HUES64 (cell line): ENCODE results near the gene CCL28. TPM values are rescaled to one million over a fixed set of nuclear protein-coding genes. Genes with fewer than 3 reads are reported as not detected.
"Not testable (repeated sequence)": the region's sequence is repeated elsewhere in the genome, so short reads cannot be mapped to it uniquely, and the experiment has no call there.

Source experiments
- H3K27ac ChIP-seq: 2 replicates; pipeline ENCODE4 v1.7.0; 2013; ENCODE audit warnings: low read depth, low read length, inconsistent platforms
- H3K27me3 ChIP-seq: 2 replicates; pipeline ENCODE4 v1.6.1; 2013; ENCODE audit warnings: mild to moderate bottlenecking, low read length; ENCODE audit not compliant: insufficient read depth
- H3K36me3 ChIP-seq: 2 replicates; pipeline ENCODE4 v1.6.1; 2013; ENCODE audit warnings: mild to moderate bottlenecking, low read length; ENCODE audit not compliant: insufficient read depth
- H3K4me1 ChIP-seq: 2 replicates; pipeline ENCODE4 v1.6.1; 2013; ENCODE audit warnings: mild to moderate bottlenecking, low read length, moderate library complexity; ENCODE audit not compliant: insufficient read depth
- H3K4me3 ChIP-seq: 2 replicates; pipeline ENCODE4 v1.5.1; 2013; ENCODE audit warnings: mild to moderate bottlenecking, low read length, moderate library complexity
- H3K9ac ChIP-seq: 2 replicates; pipeline ENCODE4 v1.6.1; 2013; ENCODE audit warnings: mild to moderate bottlenecking, low read depth, low read length
- H3K9me3 ChIP-seq: 2 replicates; pipeline ENCODE4 v1.6.1; 2013; ENCODE audit warnings: low read depth, low read length; ENCODE audit not compliant: insufficient read depth
- WGBS: fragments of 150-250, 120-280 bp; methylation state at CpG from one replicate; pipeline ENCODE4 v1.1.7; 2013; ENCODE audit warnings: missing lambda C conversion rate; 5-methylcytosine and 5-hydroxymethylcytosine counted together
- polyA plus RNA-seq, 2 experiments: library from polyadenylated mRNA; stranded (reverse); fragments of 50-300 nt; gene quantifications; one replicate each; pipeline ENCODE4 v1.2.3, GENCODE V29; 2013

Gene CCL28, protein sequence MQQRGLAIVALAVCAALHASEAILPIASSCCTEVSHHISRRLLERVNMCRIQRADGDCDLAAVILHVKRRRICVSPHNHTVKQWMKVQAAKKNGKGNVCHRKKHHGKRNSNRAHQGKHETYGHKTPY
- 0.20 TPM for polyA plus RNA-seq (2013, experiment 1 of 2)
- polyA plus RNA-seq (2013, experiment 2 of 2): 0.25 TPM

DNA sequence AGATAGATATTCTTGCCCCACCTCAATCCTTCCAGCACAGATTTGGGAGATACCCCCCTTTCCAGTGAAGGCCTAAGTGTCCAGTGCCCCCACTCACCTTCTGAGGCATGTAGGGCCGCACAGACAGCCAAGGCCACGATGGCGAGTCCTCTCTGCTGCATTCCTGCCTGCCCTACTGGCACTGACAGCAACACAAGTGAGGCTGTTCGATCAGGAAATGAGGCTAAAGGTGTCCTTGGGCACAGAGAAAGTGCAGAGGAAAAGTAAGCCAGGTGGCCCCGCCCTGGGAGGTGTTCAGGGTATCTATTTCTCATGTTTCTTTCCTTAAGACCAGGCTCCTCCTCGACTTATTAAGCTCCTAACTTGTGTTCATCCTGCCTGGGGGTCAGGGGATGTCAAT, at the start of gene CCL28:
TSS of gene CCL28 (minus strand) at position 236 of the 400 bp plus-strand sequence. CDS start at position 161, 75 bp downstream.
- Histone ChIP-seq H3K9me3 (no peaks in the 10 kb centered on the region), H3K36me3 (no peaks in the 10 kb centered on the region), H3K4me3 (no peak within 1 kb of the TSS), H3K4me1 (no peaks in the 10 kb centered on the region), H3K27ac (no peak within 1 kb of the TSS), H3K9ac (no peak within 1 kb of the TSS), H3K27me3 (no peaks in the 10 kb centered on the region)
- 91% methylated on average over 6 of the region's 6 CpGs for WGBS

DNA sequence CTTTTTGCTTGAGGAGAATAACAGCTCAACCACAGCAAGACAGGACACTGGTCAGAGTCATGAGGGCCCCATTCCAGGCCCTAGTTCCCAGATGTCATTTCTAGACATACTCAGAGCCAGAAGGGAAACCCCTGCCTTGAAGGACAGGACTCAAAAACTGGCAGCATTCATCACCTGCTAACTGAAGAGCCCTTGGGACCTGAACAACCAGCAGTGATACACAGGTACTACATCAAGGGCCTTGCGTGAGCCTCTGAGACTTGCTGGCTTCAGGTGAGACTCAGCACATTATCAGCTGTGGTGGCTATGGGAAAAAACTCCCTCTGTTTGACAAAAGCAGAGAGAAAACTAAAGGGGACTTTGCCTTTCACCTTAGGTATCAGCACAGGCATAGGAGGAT, 48.9 kb upstream of the CCL28 start:
- WGBS: 100% methylated on average over 1 of the region's 1 CpG
- Histone ChIP-seq H3K27me3 (no peaks in the 10 kb centered on the region), H3K27ac (no peak overlapping the region), H3K36me3 (no peaks in the 10 kb centered on the region), H3K4me1 (no peaks in the 10 kb centered on the region), H3K9me3 (peaks cover 15% of the 10 kb centered on the region), H3K4me3 (no peak overlapping the region), H3K9ac (no peak overlapping the region)

DNA sequence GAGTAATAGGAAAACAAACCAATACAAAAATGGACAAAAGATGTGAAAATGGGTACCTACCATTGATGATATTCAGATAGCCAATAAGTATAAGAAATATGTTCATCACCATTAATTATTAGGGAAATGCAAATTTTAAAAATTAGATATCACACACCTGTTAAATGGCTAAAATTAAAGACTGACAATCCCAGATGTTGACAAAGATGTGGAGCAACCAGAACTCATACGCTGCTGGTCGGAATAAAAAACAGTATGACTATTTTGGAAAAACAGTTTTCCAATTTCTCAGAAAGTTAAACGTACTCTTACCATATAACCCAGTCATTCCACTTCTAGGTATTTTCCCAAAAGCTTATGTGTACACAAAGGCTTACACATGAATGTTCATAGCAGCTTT, 44.4 kb upstream of the CCL28 start:
- Histone ChIP-seq H3K36me3 (no peaks in the 10 kb centered on the region), H3K4me1 (no peaks in the 10 kb centered on the region), H3K27ac (no peak overlapping the region), H3K27me3 (no peaks in the 10 kb centered on the region), H3K4me3 (no peak overlapping the region), H3K9me3 (peaks cover 14% of the 10 kb centered on the region), H3K9ac (no peak overlapping the region)
- 98% methylated on average over 3 of the region's 3 CpGs for WGBS

DNA sequence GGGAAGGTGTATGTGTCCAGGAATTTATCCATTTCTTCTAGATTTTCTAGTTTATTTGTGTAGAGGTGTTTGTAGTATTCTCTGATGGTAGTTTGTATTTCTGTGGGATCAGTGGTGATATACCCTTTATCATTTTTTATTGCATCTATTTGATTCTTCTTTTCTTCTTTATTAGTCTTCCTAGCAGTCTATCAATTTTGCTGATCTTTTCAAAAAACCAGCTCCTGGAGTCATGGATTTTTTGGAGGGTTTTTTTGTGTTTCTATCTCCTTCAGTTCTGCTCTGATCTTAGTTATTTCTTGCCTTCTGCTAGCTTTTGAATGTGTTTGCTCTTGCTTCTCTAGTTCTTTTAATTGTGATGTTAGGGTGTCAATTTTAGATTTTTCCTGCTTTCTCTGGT, 29.4 kb upstream of the CCL28 start:
- not testable (repeated sequence) for H3K27me3 ChIP-seq, H3K4me3 ChIP-seq, H3K4me1 ChIP-seq, H3K27ac ChIP-seq, H3K9ac ChIP-seq
- peaks cover 20% of the 10 kb centered on the region; the same call in 1 of the 2 replicates for H3K36me3 ChIP-seq
- peaks cover 14% of the 10 kb centered on the region for H3K9me3 ChIP-seq

DNA sequence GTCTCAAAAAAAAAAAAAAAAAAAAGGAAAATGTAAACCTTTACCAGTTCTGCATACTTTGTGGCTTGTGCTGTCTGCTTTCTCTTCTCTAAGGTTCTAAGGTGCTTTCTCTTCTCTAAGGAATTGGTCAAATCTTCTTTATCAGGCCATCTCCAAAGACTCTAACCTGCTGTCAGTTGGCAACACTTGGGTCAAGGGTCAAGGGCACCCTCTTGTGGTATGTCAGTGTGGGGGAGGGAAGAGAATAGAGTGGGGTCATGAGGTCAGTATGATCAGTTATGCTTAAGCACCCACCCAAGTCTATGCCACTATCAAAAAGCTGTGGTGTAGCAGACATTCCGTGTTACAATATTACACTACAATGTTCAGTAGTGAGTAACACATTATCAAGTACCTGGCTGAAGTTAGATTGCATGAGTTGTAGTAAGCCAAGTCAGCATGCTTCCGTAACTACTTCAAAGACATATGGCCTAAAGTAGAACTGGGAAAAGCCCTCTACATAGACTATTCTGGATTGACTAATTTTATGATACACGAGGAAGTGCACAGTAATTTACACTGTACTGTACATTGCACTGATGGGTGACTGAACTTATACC, 25.0 kb upstream of the CCL28 start:
- H3K9ac ChIP-seq: no peak overlapping the region
- H3K4me1 ChIP-seq: no peaks in the 10 kb centered on the region
- 96% methylated on average over 3 of the region's 3 CpGs for WGBS
- H3K27ac ChIP-seq: no peak overlapping the region
- H3K4me3 ChIP-seq: no peak overlapping the region
- H3K36me3 ChIP-seq: no peaks in the 10 kb centered on the region
- no peaks in the 10 kb centered on the region for H3K9me3 ChIP-seq
- no peaks in the 10 kb centered on the region for H3K27me3 ChIP-seq

DNA sequence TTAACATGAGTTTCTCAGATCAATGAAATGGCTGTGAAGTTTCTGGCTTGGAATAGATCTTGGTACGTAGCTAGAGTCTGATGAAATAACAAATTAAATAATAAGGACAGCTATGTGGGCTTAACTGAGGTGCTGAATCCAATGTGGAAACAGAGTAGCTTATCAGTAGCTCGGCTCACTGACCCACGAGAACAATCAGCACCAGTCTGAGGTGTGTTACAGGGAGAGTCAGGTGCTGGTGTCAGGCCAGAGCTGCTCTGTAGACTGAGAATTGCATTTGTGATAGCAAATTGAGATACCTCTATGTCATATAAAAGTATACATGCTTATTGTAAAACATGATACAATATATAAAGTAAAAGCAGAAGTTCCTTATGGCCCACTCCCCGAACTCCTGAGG, 21.2 kb upstream of the CCL28 start:
- Histone ChIP-seq H3K4me3 (no peak overlapping the region), H3K9me3 (no peaks in the 10 kb centered on the region), H3K36me3 (no peaks in the 10 kb centered on the region), H3K9ac (no peak overlapping the region), H3K27ac (no peak overlapping the region), H3K27me3 (no peaks in the 10 kb centered on the region), H3K4me1 (no peaks in the 10 kb centered on the region)
- 88% methylated on average over 3 of the region's 4 CpGs for WGBS

DNA sequence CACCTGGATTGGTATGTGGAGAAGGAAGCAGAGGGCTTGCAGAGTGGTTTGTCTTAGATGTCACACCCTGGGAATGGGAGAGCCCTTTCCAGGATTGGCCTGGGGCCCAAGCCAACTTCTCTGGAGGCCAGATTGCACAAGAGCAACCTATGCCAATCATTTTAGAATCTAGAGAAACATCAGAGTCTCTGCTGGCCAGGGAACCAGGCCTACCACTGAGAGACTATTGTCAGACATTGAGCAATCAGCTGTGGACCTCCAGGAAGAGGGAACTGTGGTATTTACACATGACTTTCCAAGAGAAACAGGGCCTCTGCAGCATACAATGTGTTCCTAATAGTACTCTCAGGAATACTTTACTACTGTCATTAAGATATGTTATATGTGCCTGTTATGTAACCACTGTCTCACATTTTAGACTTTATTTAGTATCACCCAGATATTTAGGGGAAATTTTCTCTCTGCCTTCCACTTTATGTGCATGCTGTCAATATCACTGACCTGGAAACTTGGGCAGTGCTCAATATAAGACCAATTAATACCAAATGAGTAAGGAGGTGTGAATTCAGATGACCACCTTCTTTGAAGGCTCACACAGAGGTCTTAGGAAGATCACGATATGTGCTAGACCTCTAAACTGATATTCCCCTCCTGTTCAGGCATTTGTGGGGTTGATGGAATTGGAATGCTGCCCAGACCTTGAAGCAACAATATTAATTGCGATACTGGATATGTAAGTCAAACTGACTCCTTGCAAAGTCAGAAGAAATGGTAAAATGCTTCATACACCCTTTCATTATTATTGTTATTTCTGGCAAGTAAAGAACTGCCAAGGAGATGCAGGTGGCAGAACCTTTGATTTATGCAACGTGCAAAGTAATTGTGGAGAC, 20.5 kb upstream of the CCL28 start:
- H3K27me3 ChIP-seq: no peaks in the 10 kb centered on the region
- no peaks in the 10 kb centered on the region for H3K36me3 ChIP-seq
- H3K4me3 ChIP-seq: no peak overlapping the region
- no peaks in the 10 kb centered on the region for H3K4me1 ChIP-seq
- 94% methylated on average over 3 of the region's 3 CpGs for WGBS
- no peaks in the 10 kb centered on the region for H3K9me3 ChIP-seq
- H3K27ac ChIP-seq: no peak overlapping the region
- no peak overlapping the region for H3K9ac ChIP-seq

DNA sequence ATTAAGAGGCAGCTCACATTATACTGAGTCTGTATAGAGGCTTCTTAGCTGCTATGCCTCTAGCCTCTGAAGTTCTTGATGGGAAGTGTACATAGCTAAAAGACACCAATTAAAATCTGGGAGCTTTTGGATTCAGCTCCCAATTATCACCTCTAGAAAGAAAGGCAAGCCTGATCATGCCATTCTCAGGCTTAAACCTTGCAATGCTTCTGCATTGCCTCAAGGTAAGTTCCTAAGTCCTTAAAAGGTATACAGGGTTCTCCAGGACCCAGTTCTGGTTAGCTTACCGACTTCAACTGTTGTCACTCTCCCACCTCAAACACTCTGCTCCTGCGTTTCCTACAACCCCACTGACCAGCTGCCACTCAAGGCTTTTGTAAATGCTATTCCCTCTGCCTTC, 17.5 kb upstream of the CCL28 start:
- Histone ChIP-seq H3K9me3 (peaks cover 3% of the 10 kb centered on the region; the same call in 1 of the 2 replicates), H3K9ac (no peak overlapping the region), H3K4me3 (no peak overlapping the region), H3K36me3 (no peaks in the 10 kb centered on the region), H3K4me1 (no peaks in the 10 kb centered on the region), H3K27me3 (no peaks in the 10 kb centered on the region), H3K27ac (no peak overlapping the region)
- WGBS: 89% methylated on average over 2 of the region's 2 CpGs

DNA sequence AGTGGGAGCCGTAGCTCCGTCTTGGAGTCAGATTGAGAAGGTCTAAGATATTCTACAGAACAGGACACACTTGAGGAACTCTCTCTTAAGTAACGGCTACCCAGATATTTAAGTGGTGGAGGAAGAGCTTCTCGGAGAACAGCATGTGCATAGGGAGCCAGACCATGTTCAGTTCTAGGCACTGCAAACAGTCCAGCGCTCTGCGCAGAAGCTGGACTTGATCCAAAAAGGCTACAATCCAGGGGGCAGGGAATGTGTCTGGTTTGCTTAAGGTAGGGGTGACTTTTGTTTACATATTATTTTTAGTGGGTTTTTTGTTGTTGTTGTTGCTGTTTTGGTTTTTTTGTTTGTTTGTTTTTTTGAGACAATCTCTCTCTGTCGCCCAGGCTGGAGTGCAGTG, 16.8 kb upstream of the CCL28 start:
- H3K27ac ChIP-seq: no peak overlapping the region

DNA sequence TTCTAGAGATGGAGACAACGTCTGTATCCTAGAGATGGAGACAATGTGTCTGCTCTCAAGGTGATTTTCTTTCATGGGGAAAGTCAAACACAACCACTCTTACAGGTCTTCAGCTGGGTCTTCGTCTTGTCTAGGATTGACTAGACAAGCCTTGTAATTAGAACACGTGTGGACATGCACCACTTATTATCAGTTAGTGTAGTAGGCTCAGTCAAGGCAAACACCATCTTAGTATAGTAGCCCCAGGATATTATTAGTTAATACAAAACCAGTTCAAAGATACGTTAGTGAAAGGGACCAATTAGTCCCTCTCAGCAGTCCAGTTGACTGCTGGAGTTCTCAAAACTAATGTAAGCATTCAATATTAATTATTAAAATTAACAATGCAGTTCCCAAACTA, 15.1 kb upstream of the CCL28 start:
- Histone ChIP-seq H3K9me3 (peaks cover 3% of the 10 kb centered on the region; the same call in 1 of the 2 replicates), H3K27me3 (no peaks in the 10 kb centered on the region), H3K4me3 (no peak overlapping the region), H3K4me1 (no peaks in the 10 kb centered on the region), H3K9ac (no peak overlapping the region), H3K27ac (no peak overlapping the region), H3K36me3 (no peaks in the 10 kb centered on the region)
- 96% methylated on average over 4 of the region's 4 CpGs for WGBS

More for the DNA sequence above, 16.8 kb upstream of the CCL28 start:
- no peak overlapping the region for H3K9ac ChIP-seq
- no peak overlapping the region for H3K4me3 ChIP-seq
- H3K27me3 ChIP-seq: no peaks in the 10 kb centered on the region
- H3K9me3 ChIP-seq: peaks cover 3% of the 10 kb centered on the region; the same call in 1 of the 2 replicates
- no peaks in the 10 kb centered on the region for H3K36me3 ChIP-seq
- 95% methylated on average over 7 of the region's 7 CpGs for WGBS
- no peaks in the 10 kb centered on the region for H3K4me1 ChIP-seq

DNA sequence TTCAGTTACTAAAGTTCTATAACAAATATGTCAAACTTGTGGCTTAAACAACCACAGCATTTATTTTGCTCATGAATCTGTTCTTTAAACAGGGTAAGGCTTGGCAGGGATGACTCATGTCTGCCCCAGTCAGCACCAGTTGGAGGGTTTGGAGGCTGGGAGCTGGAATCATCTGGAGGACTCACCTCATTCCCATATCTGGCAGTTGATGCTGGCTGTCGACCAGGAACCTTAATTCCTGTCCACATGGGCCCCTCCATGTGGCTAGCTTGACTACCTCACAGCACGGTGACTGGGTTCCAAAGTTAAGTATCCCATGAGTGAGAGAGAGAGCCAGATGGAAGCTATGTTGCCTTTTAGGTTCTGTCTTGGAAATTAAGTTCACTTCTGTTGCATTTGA, 13.8 kb upstream of the CCL28 start:
- WGBS: 88% methylated on average over 2 of the region's 2 CpGs
- Histone ChIP-seq H3K4me3 (no peak overlapping the region), H3K27ac (no peak overlapping the region), H3K27me3 (no peaks in the 10 kb centered on the region), H3K4me1 (no peaks in the 10 kb centered on the region), H3K9me3 (peaks cover 3% of the 10 kb centered on the region; the same call in 1 of the 2 replicates), H3K36me3 (no peaks in the 10 kb centered on the region), H3K9ac (no peak overlapping the region)
